ENCODE results near the gene NXPH1. TPM values are rescaled to one million over a fixed set of nuclear protein-coding genes. Genes with fewer than 3 reads are reported as not detected.

NXPH1 gene
- total RNA-seq, 1 donor from 2014 or later: not detected

GRCh38 chr7:8491544-8492489 is 58.4 kb downstream of the NXPH1 start:
- DNase-seq (ENCODE audit: low spot score): no peak

GRCh38 chr7:8499128-8499527 is 65.7 kb downstream of the NXPH1 start:
- DNase-seq (ENCODE audit: low spot score): no peak

- DNase-seq (ENCODE audit: low spot score): no peak
Observed at GRCh38 chr7:8500286-8500685, 66.9 kb downstream of the NXPH1 start.

- no peak for DNase-seq (ENCODE audit: low spot score)
Observed at GRCh38 chr7:8507566-8507965, 74.2 kb downstream of the NXPH1 start.

GRCh38 chr7:8509621-8510020 is 76.2 kb downstream of the NXPH1 start:
- no peak for DNase-seq (ENCODE audit: low spot score)

GRCh38 chr7:8511855-8512254 is 78.4 kb downstream of the NXPH1 start:
- DNase-seq (ENCODE audit: low spot score): no peak

GRCh38 chr7:8514781-8515519 is 81.5 kb downstream of the NXPH1 start:
- no peak for DNase-seq (ENCODE audit: low spot score)

GRCh38 chr7:8515640-8516185 is 82.3 kb downstream of the NXPH1 start:
- DNase-seq (ENCODE audit: low spot score): no peak

- DNase-seq (ENCODE audit: low spot score): no peak
Observed at GRCh38 chr7:8516976-8517375, 83.6 kb downstream of the NXPH1 start.

- no peak for DNase-seq (ENCODE audit: low spot score)
Observed at GRCh38 chr7:8528311-8528710, 94.9 kb downstream of the NXPH1 start.

GRCh38 chr7:8531991-8532515 is 98.6 kb downstream of the NXPH1 start:
- no peak for DNase-seq (ENCODE audit: low spot score)

- no peak for DNase-seq (ENCODE audit: low spot score)
Observed at GRCh38 chr7:8536431-8536830, 103.0 kb downstream of the NXPH1 start.

- no peak for DNase-seq (ENCODE audit: low spot score)
Observed at GRCh38 chr7:8549046-8549445, 115.6 kb downstream of the NXPH1 start.

- DNase-seq (ENCODE audit: low spot score): no peak
Observed at GRCh38 chr7:8560501-8560900, 127.1 kb downstream of the NXPH1 start.

GRCh38 chr7:8561449-8561848 is 128.0 kb downstream of the NXPH1 start:
- no peak for DNase-seq (ENCODE audit: low spot score)

GRCh38 chr7:8564281-8564680 is 130.9 kb downstream of the NXPH1 start:
- DNase-seq (ENCODE audit: low spot score): no peak

- no peak for DNase-seq (ENCODE audit: low spot score)
Observed at GRCh38 chr7:8566016-8566415, 132.6 kb downstream of the NXPH1 start.

GRCh38 chr7:8567626-8568025 is 134.2 kb downstream of the NXPH1 start:
- no peak for DNase-seq (ENCODE audit: low spot score)

- no peak for DNase-seq (ENCODE audit: low spot score)
Observed at GRCh38 chr7:8579661-8580194, 146.3 kb downstream of the NXPH1 start.

- no peak for DNase-seq (ENCODE audit: low spot score)
Observed at GRCh38 chr7:8581842-8582241, 148.4 kb downstream of the NXPH1 start.

GRCh38 chr7:8582728-8583127 is 149.3 kb downstream of the NXPH1 start:
- no peak for DNase-seq (ENCODE audit: low spot score)

- DNase-seq (ENCODE audit: low spot score): no peak
Observed at GRCh38 chr7:8585591-8585990, 152.2 kb downstream of the NXPH1 start.
